ENCODE data around the gene PPM1F.

PPM1F gene

DNA sequence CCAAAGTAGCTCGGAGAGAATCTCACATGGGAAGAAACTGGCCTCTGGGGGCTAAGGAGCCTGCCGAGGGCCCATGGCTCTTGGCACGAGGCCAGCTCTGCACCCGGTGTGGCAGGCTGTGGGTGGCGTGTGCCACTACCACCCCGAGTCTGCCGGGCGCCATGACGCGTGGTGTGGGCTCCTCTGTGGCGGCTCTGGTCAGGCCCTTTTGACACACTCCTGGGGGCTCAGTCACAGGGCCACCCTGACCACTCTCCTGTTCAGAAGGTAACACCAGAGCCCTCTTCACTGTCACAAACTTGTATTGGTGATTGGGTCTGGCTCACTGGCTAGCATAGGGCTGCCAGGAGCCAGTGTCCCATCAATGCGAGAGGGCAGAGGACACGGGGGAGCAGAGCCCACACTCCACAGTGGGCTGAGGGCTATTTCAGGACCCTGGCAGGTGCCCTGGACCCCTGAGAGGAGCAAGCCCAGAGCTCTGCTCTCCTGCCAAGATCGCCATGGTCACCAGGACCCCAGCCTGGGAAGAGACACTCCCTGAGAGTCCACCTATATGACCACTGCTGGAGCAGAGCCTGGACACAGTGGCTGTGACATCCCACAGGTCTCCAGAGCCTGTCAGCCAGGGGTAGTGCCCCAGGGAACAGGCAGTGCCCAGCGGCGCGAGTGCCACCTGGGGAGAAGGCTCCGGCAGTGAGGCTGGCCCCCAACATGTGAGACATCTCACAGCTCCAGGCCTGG is 8.6 kb upstream of the PPM1F start:
- H3K4me3 ChIP-seq, result no peak overlapping the region
- H3K4me1 ChIP-seq, result no peaks in the 10 kb centered on the region
- peaks cover 64% of the 10 kb centered on the region for H3K36me3 ChIP-seq (replicated peaks)
- in situ Hi-C loops (cut with MboI; ENCODE audit: low sequenced_read_pairs), result no loop called here
- DNase-seq (ENCODE audit: low spot score in 2 of 2), result no peak
- H3K27me3 ChIP-seq (ENCODE audit: low read depth), result no peaks in the 10 kb centered on the region
- H3K9me3 ChIP-seq, result no peaks in the 10 kb centered on the region

DNA sequence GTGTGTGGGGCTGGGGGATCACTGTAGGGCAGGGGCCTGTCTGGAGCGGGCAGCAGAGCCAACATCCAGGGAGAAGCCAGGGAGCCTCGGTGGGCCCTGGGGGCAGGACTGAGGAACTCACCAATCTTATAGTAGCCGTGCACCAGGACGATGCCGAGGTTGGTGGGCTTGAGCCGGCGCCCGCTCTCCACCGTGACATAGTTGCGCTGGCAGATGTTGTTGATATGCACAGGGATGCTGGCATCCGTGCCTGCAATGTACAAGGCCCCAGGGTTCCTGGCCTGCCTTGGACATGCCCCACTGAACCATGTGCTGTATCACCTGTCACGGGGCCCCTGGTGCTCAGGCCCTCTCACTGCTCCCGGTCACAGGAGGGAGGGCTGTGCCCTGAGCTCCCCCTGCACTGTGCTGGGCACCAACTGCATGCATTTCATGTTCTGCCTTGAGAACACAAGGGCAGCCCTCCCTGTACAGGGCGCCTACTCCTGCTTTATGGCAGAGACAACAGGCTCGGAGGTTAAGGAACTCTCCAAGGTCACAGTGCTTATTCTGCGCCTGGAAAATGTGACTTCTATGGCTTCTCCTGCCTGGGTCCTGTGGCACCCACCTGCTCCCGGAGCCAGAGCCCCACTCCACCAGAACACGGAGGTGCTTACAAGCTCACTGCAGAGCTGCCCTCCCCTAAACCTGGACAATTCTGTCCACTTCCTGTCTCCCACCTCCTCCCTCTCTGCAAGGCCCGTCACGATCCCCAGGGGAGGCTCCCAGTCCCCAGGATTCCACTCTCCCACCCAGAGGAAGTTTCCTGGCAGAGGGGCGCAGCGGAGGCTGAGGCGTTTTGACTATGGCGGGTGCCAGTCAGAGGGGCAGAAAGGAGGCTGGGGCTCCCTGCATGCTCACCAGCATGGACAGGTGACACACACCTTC is 7.8 kb upstream of the PPM1F start:
- Histone ChIP-seq H3K27me3 (ENCODE audit: low read depth) (no peaks in the 10 kb centered on the region), H3K9me3 (no peaks in the 10 kb centered on the region), H3K36me3 (replicated peaks) (peaks cover 56% of the 10 kb centered on the region), H3K4me3 (no peak overlapping the region), H3K4me1 (no peaks in the 10 kb centered on the region)
- no peak for DNase-seq (ENCODE audit: low spot score in 2 of 2)
- in situ Hi-C loops (cut with MboI; ENCODE audit: low sequenced_read_pairs), result no loop called here

DNA sequence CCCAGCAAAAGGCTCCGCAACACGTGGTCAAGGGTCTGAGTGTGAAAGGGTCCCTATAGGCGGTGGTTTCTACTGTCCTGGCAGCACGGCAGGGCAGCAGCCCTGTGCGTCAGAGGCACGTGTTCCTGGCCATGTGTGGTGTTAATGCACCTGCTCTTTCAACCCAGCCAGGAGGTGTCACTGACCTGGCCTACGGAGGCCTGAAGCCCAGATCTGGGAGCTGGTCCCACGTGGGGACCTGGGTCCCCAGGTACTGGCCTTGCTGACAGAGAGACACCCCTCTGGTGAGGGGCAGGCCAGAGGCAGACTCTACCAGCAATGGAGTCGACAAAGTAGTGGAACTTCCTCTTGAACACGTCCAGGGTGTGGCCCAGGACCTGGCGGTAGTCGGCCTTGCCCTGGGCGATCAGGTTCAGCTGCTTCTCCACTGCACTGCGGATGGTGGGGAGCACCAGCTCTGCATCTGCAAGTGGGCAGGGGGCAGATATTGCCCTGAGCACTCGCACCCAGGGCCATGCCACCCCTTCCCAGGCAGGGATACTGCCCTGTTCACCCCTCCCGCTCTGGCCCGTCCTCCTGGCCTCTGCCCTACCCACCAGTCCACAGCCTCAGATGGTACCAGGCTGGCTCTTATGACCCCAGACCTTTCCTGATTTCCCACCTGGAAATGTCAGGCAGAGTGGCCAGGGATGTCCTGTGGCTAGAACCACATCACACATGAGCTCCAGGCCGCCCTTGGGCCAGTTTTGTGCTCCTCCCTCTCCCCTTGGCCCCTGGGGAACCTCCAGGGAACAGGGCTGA is 6.8 kb upstream of the PPM1F start:
- Histone ChIP-seq H3K9me3 (no peaks in the 10 kb centered on the region), H3K4me3 (no peak overlapping the region), H3K27me3 (ENCODE audit: low read depth) (no peaks in the 10 kb centered on the region), H3K36me3 (replicated peaks) (peaks cover 46% of the 10 kb centered on the region), H3K4me1 (no peaks in the 10 kb centered on the region)
- in situ Hi-C loops (cut with MboI; ENCODE audit: low sequenced_read_pairs), result no loop called here
- DNase-seq (ENCODE audit: low spot score in 2 of 2), result no peak

DNA sequence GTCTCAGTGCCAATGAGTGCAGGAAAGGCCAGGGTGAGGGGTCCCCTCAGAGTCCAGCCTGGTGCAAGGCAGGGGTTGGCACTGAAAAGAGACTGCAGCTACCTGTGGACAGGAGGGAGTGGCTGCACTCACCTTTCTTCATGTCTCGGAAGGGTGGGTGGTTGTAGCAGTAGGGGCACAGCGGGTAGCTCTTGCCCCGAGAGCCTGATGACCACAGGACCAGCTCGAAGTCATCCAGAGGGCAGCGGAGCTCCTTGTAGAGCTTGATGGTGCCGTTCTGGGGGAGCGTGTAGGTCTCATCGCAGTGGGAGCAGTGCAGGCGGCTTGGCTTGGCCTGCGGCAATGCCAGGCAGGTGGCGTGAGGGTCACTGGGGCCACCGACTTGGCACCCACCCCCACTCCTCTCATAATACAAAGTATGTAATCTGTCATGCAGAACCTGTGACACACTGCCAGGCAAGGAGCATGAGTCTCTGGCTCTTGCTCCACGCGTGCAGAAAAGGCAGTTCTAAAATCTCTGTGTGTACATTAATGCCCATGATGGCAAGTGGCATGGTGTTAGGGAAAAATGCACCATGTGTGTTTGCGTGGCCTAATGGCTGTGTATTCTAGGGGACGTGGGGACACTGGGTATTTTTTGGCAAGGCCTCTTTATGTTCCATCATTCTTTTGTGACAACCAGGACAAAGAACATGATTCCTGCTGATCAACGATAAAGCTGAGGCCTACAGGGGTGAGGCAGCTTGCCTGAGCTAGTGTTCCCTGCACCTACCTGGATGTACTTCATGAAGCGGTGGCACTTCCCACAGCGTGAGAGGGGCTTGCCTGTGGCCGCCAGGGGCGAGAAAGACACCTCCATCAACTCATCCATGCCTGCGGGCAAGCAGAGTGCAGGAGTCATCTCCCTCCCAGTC is 6.0 kb upstream of the PPM1F start:
- in situ Hi-C loops (cut with MboI; ENCODE audit: low sequenced_read_pairs), result no loop called here
- H3K9me3 ChIP-seq, result no peaks in the 10 kb centered on the region

DNA sequence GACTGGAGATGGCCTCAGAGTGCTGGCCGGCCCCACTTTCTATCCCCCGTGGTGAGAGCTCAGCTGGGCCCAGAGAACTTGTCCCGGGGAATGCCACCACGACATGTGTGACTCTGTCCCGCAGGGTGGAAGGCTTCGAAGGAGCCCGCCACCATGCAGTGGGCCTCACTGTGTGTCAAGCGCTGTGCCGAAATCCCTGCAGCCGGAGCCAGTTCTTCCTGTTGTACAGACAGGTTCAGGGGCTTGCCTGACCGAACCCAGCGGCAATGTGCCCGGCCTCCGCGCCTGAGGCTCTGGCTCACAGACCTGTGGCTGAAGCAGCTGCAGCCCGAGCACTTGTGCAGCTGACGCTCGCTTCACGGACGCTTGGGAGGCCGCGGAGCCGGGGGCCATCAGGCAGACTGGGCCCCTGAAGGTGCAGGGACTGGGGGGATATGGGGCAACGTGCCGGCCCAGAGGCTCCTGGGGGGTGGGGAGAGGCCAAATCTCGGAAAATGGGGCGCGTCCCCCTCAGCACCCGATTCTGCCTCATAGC is 650 bp downstream of the PPM1F start:
- no peaks in the 10 kb centered on the region for H3K36me3 ChIP-seq (replicated peaks)
- in situ Hi-C loops (cut with MboI; ENCODE audit: low sequenced_read_pairs), result no loop called here
- peak overlapping the region; percentile 70 for H3K4me3 ChIP-seq
- H3K4me1 ChIP-seq, result peaks cover 8% of the 10 kb centered on the region
- no peaks in the 10 kb centered on the region for H3K9me3 ChIP-seq
- H3K27me3 ChIP-seq (ENCODE audit: low read depth), result no peaks in the 10 kb centered on the region
- DNase-seq (ENCODE audit: low spot score in 2 of 2), result peak in 1 of 2 experiments; percentile 58

More for the DNA sequence above, 6.0 kb upstream of the PPM1F start:
- Histone ChIP-seq H3K4me1 (no peaks in the 10 kb centered on the region), H3K27me3 (ENCODE audit: low read depth) (no peaks in the 10 kb centered on the region), H3K36me3 (replicated peaks) (peaks cover 37% of the 10 kb centered on the region), H3K4me3 (no peak overlapping the region)
- DNase-seq (ENCODE audit: low spot score in 2 of 2), result no peak

DNA sequence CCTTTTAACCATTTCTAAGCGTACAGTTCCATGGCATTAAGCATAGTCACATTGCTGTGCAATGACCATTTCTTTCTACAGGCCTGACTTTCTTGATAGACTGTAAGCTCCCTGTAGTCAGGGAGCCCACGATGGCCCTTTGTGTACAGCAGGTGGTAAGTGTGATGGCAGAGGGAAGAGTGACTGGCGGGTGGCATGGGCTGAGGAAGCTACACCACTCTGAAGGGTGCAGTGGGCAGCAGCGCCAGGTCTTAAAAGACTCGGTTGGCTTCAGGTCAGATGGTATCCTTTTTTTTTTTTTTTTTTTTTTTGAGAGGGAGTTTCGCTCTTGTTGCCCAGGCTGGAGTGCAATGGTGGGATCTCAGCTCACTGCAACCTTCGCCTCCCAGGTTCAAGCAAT is 1.6 kb downstream of the PPM1F start:
- no peak for DNase-seq (ENCODE audit: low spot score in 2 of 2)
- Histone ChIP-seq H3K27me3 (ENCODE audit: low read depth) (no peaks in the 10 kb centered on the region), H3K9me3 (no peaks in the 10 kb centered on the region), H3K36me3 (replicated peaks) (no peaks in the 10 kb centered on the region), H3K4me3 (no peak overlapping the region), H3K4me1 (peaks cover 8% of the 10 kb centered on the region)
- in situ Hi-C loops (cut with MboI; ENCODE audit: low sequenced_read_pairs), result no loop called here

DNA sequence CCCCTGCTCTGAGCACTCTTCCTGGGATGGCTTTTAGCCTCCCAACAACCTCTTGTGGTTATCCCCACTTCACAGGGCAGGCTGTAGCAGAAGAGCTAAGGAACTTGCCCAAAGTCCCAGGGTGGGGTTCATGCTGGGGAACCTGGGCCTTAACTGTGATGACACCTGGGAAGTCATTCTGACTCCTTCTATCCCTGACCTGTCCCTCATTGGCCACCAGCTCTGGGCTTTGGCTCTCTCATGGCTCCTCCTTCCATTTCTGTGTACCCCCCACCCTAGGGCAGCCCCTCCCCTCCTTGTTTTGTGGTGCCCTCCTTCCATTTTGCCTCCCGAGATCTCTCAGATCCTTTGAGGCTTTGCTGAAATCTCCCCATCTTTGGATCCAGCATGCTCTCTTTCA is 2.7 kb downstream of the PPM1F start:
- Histone ChIP-seq H3K27me3 (ENCODE audit: low read depth) (no peaks in the 10 kb centered on the region), H3K4me1 (peaks cover 8% of the 10 kb centered on the region), H3K36me3 (replicated peaks) (peaks cover 6% of the 10 kb centered on the region), H3K4me3 (no peak overlapping the region), H3K9me3 (no peaks in the 10 kb centered on the region)
- in situ Hi-C loops (cut with MboI; ENCODE audit: low sequenced_read_pairs), result no loop called here
- no peak for DNase-seq (ENCODE audit: low spot score in 2 of 2)

DNA sequence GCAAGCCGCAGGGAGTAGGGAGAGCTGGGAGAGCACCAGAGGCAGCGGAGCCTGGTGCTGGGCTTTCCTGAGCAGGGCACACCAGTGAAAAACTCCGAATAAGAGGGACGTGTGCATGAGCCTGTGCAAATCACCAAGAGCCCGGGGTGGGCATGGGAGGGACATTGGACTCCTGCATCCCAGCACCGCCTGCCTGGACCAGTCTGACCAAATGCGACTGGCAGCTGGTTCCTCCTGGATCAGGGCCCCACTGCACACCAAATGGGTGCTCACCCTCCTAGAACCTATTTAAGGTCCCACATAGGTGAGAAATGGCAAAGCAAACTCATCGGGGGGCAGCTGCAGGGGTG is 3.1 kb downstream of the PPM1F start:
- Histone ChIP-seq H3K9me3 (no peaks in the 10 kb centered on the region), H3K27me3 (ENCODE audit: low read depth) (no peaks in the 10 kb centered on the region), H3K4me3 (no peak overlapping the region), H3K36me3 (replicated peaks) (peaks cover 6% of the 10 kb centered on the region), H3K4me1 (peaks cover 8% of the 10 kb centered on the region)
- no peak for DNase-seq (ENCODE audit: low spot score in 2 of 2)
- in situ Hi-C loops (cut with MboI; ENCODE audit: low sequenced_read_pairs), result no loop called here

DNA sequence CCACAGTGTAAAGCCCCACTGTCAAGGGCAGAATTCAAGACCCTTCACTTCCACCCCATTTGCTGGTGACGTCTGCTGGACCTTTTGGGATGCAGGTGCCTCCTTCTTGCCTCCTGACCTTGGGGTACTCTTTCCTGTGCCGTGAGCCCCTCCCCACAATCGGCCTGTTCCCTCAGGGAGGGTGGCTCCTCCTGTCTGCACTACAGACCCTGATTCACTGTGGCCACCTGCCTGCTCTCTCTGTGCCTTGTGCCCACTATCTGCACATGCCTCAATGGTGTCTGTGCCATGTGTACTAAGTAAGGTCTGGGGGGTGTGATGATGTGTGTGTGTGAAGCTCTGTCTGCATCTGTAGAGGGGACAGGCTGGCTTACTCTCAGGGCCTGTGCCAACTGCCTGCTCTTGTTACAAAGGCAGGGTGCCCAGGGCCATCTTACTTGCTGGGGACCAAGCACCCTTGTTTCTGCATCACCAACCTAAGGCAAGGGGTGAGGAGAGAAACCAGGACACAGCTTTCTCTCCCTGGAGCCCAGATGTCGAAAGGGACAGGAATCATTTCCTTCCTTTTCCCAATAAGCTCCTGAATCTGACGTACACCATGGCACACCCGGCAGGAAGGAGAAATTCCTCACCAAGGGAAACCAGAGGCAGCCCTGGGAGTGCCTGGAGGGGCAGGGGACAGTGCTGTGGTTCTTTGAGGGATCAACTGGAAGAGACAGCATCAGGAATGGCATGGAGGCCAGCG is 3.7 kb downstream of the PPM1F start:
- no peaks in the 10 kb centered on the region for H3K27me3 ChIP-seq (ENCODE audit: low read depth)
- in situ Hi-C loops (cut with MboI; ENCODE audit: low sequenced_read_pairs), result no loop called here

DNA sequence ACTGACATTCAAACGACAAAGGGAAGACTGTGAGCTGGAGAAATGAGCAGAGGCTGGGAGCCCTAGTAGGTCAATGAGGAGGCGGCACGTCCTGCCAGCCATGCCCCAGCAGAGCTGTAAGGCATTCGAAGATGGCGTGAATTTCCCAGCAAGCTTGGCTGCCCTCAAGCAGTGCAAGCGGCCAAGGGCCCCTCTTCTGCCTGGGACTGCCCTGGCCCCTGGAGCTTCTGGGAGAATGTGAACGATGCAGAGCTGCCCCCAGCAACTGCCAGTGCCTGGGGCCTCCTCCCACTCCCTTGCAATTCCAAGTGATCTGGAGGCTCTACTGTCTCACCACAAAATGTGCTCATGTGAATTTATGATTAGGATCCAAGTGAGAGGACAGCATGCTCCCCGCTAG is 4.3 kb downstream of the PPM1F start:
- H3K36me3 ChIP-seq (replicated peaks), result peaks cover 9% of the 10 kb centered on the region

More for the DNA sequence above, 3.7 kb downstream of the PPM1F start:
- Histone ChIP-seq H3K36me3 (replicated peaks) (peaks cover 9% of the 10 kb centered on the region), H3K4me3 (no peak overlapping the region), H3K4me1 (peaks cover 8% of the 10 kb centered on the region), H3K9me3 (no peaks in the 10 kb centered on the region)
- no peak for DNase-seq (ENCODE audit: low spot score in 2 of 2)

DNA sequence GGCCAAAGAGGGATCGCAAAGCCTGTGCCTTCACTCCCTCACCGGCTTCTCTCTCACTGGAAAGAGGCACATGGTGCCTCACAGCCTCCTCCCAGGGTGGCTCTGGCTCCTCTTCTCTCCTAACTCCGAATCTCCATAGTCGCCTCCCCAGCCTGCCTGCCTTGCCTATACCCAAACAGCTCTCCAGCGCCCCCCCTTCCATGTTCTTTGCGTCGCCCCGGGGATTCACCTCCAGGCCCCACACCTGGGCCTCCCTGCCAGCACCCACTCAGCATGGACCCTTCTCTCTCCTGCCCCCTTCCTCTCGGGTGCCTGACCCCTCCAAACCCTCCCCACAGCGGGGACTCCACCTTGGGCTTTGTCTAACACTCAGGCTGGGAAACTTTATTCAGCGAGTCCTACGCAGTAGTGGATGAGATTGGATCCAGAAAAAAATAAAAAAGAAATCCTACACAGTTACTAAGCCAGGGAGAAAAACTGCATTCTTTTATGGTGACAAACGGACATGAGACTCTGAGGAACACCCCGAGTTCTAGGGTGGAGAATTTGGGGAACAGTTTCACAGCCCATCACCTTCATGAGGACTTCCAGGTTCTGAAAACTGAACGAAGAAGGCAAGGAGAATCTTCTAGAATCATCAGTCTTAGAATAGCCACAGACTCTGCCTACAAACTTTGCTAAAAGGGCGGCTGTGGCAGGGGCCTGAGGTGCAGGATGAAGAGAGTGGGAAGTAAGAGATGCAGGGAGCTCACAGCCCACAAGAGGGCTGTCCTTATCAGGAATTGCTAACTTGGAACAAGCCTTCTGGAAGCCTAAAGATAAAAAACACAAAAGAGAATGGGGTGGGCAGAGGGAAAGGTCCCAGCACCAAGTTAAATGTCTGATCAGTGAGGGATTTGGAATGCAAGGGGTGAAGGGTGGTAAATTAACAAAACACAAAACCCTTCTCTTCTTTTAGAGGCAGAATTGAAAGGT is 5.3 kb downstream of the PPM1F start:
- H3K27me3 ChIP-seq (ENCODE audit: low read depth), result no peaks in the 10 kb centered on the region
- peak in 1 of 2 experiments; percentile 5 for DNase-seq (ENCODE audit: low spot score in 2 of 2)
- H3K36me3 ChIP-seq (replicated peaks), result peaks cover 9% of the 10 kb centered on the region
- H3K9me3 ChIP-seq, result no peaks in the 10 kb centered on the region
- H3K4me1 ChIP-seq, result peaks cover 6% of the 10 kb centered on the region
- in situ Hi-C loops (cut with MboI; ENCODE audit: low sequenced_read_pairs), result no loop called here
- H3K4me3 ChIP-seq, result no peak overlapping the region

More for the DNA sequence above, 4.3 kb downstream of the PPM1F start:
- DNase-seq (ENCODE audit: low spot score in 2 of 2), result no peak
- Histone ChIP-seq H3K9me3 (no peaks in the 10 kb centered on the region), H3K27me3 (ENCODE audit: low read depth) (no peaks in the 10 kb centered on the region), H3K4me3 (no peak overlapping the region), H3K4me1 (peaks cover 8% of the 10 kb centered on the region)
- in situ Hi-C loops (cut with MboI; ENCODE audit: low sequenced_read_pairs), result no loop called here
